ENCODE measurements around the gene ZFP1. TPM values are rescaled to one million over a fixed set of nuclear protein-coding genes. Genes with fewer than 3 reads are reported as not detected.

ZFP1 gene
- total RNA-seq, 1 experiment from 2014 or later: 15.3 TPM

DNA sequence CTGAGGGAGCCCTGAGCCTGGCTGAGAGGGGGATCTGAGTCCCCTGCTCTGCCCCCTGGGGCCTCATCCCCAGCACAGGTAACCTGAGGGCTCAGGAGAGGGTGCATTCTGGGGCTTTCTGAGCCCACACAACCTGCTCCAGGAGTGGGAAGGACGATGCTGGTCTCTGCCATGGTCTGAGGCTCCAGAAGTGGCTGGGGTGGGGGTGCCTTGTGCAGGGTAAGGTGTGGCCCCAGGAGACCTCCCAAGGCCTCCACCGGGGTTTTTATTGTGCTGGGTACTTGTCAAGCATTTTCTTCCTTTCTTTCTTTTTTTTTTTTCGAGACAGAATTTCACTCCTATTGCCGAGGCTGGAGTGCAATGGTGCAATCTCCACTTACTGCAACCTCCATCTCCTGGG is 70.8 kb downstream of the ZFP1 start:
- H2BK5ac ChIP-seq (ENCODE audit: insufficient read length, low read length): no peak overlapping the region
- H3K4me1 ChIP-seq (ENCODE audit: insufficient read depth, low read length): no peaks in the 10 kb centered on the region
- no peaks in the 10 kb centered on the region for H3K27me3 ChIP-seq (ENCODE audit: insufficient read depth, low read length)
- no peak overlapping the region for H3T11ph ChIP-seq (ENCODE audit: low read length)
- no peak overlapping the region for H3K4me2 ChIP-seq (ENCODE audit: insufficient read depth, insufficient read length, low read length)
- H3K56ac ChIP-seq (ENCODE audit: insufficient read length, low read depth, low read length): no peak overlapping the region
- Mint-ChIP-seq H3K27me3 (ENCODE audit: low read depth) (no peaks in the 10 kb centered on the region), H3K4me3 (no peak overlapping the region), H3K27ac (peak overlapping the region in 1 of 3 experiments; percentile 70; a peak in 1 of 7 replicates), H3K36me3 (ENCODE audit: insufficient read depth in 1 of 3, low read depth in 3 of 3) (no peaks in the 10 kb centered on the region), H3K4me1 (0 out of 4 replicates have a peak, but pooled peaks cover 0 to 5% of the 10 kb centered on the region in 2 experiments), H3K9me3 (no peaks in the 10 kb centered on the region)
- H4K5ac ChIP-seq (ENCODE audit: insufficient read length, low read depth, low read length): no peak overlapping the region
- no peak overlapping the region for H2AK5ac ChIP-seq (ENCODE audit: insufficient read length, low read length)
- no peaks in the 10 kb centered on the region for H3K79me1 ChIP-seq (ENCODE audit: insufficient read depth, low read depth, low read length, poor library complexity, severe bottlenecking)
- H2BK15ac ChIP-seq (ENCODE audit: low read depth, low read length): no peak overlapping the region
- no peaks in the 10 kb centered on the region for H4K20me1 ChIP-seq (ENCODE audit: control insufficient read depth, insufficient read depth, insufficient read length)
- H3K18ac ChIP-seq (ENCODE audit: insufficient read length, low read depth, low read length): no peak overlapping the region
- no peak overlapping the region for H2BK120ac ChIP-seq (ENCODE audit: low read depth, low read length, poor library complexity, severe bottlenecking)
- TF ChIP-seq, protein P1, sequence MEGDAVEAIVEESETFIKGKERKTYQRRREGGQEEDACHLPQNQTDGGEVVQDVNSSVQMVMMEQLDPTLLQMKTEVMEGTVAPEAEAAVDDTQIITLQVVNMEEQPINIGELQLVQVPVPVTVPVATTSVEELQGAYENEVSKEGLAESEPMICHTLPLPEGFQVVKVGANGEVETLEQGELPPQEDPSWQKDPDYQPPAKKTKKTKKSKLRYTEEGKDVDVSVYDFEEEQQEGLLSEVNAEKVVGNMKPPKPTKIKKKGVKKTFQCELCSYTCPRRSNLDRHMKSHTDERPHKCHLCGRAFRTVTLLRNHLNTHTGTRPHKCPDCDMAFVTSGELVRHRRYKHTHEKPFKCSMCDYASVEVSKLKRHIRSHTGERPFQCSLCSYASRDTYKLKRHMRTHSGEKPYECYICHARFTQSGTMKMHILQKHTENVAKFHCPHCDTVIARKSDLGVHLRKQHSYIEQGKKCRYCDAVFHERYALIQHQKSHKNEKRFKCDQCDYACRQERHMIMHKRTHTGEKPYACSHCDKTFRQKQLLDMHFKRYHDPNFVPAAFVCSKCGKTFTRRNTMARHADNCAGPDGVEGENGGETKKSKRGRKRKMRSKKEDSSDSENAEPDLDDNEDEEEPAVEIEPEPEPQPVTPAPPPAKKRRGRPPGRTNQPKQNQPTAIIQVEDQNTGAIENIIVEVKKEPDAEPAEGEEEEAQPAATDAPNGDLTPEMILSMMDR (conservative IDR thresholded peaks at IDR 0.05): no peak
- H3K79me2 ChIP-seq (ENCODE audit: insufficient read depth, low read length): no peaks in the 10 kb centered on the region
- no peak overlapping the region for H4K8ac ChIP-seq (replicated peaks; ENCODE audit: insufficient read length, low read depth, low read length)
- DNase-seq: no peak
- WGBS (ENCODE audit: extremely low coverage, insufficient read length, low lambda C conversion rate): no CpG with 5 or more reads among the region's 4 CpGs
- no peak overlapping the region for H3K14ac ChIP-seq (ENCODE audit: insufficient read depth, low read length)
- no peak overlapping the region for H4K91ac ChIP-seq (ENCODE audit: insufficient read length, low read depth, low read length)
- no peaks in the 10 kb centered on the region for H3K23me2 ChIP-seq (ENCODE audit: insufficient read length, low read depth, low read length, poor library complexity, severe bottlenecking)
- no peak overlapping the region for H3K9ac ChIP-seq (ENCODE audit: extremely low read depth, insufficient read length, low read length)
- no peak overlapping the region for H3K23ac ChIP-seq (ENCODE audit: insufficient read length, low read depth, low read length)
- H2AFZ ChIP-seq (ENCODE audit: low read length): no peak overlapping the region
- H3K9me3 ChIP-seq (ENCODE audit: control insufficient read depth, low read depth, low read length): no peaks in the 10 kb centered on the region
- H3K4ac ChIP-seq (ENCODE audit: low read depth, low read length): no peak overlapping the region
- no peak overlapping the region for H2BK20ac ChIP-seq (ENCODE audit: low read depth, low read length, poor library complexity, severe bottlenecking)
- no peak overlapping the region for H3K27ac ChIP-seq (ENCODE audit: insufficient read length, low read depth, low read length)
- no peak overlapping the region for H2BK12ac ChIP-seq (ENCODE audit: insufficient read length, low read depth, low read length)
